Measurements from ENCODE around the gene XPO6.

Gene XPO6

DNA sequence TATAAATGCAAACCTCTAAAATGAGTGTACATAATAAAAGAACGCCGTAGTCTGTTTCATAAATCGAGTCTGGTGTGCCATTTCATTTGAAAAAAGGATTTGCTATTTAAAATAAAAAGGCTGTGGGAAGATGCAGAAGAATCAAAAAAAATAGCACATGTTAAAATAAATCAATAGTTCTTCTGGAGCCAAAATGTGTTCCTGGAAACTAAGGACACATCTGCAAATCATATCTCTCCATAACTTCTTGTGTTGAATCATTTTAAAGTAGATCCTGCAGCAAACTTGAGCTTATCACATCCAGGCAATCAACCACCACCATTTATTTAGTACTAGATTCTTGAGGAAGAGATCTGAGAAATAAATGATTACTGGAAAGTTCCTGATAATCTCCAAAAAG is 29.0 kb downstream of the XPO6 start:
- DNase-seq (ENCODE audit: low read depth): no peak

DNA sequence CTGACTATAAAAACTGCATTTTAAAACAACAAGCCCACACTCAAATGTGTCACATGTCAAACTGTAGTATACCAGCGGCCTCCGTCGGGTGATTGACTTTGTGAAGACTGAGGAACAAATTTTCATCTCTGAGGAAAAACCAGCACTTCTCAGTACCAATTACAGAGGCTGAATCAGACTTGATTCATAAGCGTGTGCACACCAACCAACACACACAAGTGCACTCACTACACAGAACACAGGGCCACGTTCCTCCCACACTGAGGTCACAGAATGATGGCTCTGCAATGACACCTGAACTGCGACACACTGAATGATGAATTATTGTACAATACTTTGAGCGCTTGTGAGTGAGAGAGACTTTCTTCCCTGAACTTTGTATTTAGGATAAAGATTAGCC is 29.6 kb downstream of the XPO6 start:
- no peak for DNase-seq (ENCODE audit: low read depth)

DNA sequence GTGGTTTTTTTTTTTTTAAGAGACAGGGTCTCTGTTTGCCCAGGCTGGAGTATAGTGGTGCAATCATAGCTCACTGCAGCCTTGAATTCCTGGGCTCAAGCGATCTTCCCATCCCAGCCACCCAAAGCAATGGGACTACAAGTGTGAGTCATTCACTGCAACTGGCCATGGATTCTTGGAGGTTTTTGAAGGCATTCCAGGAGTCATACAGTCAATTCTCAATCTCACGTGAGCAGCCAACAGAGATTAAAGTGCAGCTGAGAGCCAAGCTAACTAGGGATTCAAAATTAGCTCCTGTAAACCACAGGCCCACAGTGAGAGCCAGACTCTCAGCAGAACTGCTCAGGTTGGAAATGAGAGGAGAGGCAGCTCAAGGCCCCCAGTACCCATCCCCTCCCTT is 30.2 kb downstream of the XPO6 start:
- DNase-seq (ENCODE audit: low read depth): peak; percentile 82

DNA sequence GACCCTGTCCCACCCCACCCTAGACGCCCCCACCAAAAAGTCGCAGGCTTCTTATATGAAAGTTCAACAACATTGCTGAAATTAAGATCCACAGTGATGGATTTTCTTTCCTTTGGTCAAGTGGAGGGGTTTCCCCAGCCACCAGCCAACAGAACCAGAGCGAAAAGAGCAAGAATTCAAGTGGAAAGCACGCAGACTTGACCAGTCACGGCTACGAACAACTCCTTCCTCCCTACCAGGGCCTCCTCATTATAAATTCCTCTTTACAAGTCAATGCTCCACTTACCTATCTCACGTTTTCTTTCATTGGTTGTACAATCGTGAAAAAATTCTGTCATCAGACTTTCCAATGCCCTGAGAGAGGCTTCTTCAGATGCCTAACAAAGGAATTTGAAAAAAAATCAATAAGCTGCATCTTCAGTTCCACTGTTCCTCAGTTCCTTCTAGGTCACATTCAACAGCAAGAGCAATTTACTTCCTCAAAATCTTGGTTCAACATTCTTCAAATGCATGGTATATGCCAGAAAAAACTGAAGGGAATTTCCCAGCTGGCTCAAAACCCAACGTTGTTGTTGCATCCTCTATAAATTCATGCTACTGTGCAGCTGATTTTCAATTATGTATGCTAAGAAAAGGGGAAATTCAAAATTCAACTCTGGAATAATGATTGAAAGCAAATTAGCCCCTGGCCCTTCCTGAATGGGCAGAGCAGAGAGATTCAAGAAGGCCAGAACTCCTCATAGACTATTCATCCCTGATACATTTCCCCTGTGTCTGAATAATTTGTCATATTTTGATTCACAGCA is 30.9 kb downstream of the XPO6 start:
- peak; percentile 40 for DNase-seq (ENCODE audit: low read depth)

DNA sequence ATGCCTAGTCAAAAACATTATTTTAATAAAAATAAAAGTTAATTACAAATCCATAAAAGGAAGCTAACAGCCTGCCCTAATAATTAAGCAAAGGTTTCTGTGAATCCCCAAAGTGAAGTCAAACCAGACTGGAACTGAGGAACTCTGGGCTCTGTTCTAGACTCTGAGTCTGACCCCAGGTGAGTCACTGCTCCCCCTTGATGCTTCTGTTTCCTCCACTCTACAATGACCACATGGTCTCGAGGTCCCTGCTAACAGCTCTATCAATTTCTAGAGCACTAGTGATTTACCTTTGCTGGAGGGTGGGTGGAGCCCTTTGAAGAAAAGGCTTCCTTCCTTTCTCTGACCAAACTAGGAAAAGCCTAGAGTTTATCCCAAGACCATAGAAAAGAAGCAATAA is 32.4 kb downstream of the XPO6 start:
- no peak for DNase-seq (ENCODE audit: low read depth)

DNA sequence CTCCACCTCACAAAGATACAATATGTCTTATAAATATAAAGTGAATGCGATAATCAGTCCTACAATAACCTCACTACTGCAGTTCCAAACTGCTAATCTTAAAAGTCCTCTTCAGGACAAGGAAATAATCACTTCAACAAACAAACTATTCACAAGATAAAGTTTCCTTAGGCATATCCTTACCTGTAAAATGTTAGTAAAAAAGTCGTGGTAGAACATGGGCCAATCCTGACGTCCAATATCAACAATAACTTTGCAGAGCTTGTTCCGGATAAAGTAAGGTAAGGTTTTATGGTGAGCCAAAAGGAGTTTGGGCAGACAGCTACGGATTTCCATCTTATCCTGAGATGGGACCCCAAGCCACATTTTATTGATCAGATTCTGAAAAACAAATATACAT is 36.0 kb downstream of the XPO6 start:
- DNase-seq (ENCODE audit: low read depth): no peak

DNA sequence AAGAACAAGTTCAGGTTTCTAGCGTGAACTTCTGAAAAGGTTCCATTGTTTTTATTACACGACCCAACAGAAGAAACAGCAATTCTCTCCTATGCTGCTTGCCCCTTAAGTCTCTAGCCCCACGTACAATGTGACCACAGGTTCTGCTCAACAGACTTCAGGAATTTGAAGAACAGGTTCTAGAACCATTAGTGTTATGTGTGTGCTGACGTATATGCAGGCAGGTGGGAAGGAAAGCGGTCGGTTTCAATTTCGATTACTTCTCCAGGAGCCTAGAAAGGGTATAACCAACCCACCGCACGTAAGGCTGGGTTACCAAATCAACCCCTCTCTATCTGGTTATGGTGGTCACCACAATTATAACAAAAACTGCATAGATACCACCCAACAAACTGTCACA is 39.4 kb downstream of the XPO6 start:
- no peak for DNase-seq (ENCODE audit: low read depth)

DNA sequence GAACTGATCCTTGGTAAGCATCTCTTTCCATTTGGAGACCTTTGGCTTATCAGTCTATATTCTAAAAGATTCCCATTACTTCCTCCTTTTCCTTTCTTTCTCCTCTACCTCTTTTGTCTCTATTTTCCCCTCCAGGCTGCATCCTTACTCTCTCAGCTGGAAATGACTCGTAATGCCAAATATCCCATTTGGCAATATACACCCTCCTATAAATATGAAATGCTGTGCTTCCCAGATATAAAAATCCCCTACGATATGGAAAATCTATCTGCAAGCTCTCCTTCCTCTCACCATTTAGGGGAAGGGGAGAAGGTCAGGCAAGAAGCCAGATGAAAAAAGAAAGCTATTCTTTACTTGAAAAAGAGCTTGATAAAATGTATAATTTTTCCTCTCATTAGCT is 39.9 kb downstream of the XPO6 start:
- DNase-seq (ENCODE audit: low read depth): no peak

DNA sequence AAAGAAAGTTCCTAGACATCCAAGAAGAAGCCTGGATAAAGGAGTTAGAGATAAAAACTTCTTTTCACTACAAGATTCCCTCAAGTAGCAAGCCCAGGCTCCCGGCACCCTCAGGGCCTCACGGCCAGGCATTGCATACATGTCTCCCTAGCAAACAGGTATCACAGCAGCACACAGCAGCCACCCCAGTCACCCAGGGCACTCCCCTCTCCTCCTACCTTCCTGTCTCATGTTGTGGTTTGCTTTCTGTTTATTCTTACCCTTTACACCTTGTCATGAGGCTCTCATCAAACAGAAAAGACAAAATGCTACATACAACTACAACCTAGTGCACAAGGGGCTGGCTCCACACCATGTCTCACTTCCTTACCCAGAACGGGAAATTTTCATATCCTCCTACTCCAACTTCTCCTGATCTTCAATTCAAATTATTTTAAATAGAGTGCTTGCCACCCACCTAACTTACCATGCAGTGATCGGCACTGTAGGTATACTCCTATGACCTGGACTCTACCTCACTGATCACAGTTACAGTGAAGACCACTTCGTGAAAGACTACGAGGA is 42.7 kb downstream of the XPO6 start:
- DNase-seq (ENCODE audit: low read depth): no peak

DNA sequence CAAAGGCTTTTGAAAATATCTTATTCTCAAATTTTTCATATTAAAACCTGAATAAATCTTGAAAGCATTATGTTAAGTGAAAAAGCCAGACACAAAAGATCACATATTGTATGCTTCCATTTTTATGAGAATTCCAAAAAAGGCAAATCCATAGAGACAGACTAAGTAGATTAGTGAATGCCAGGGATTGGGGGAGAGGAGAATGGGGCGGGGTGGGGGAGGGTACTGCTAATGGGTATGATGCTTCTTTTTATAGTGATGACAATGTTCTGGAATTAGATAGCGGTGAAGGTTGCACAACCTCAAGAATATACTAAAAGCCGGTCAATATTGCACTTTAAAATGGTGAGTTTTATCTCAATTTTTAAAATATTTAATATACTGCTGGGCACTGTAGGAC is 44.0 kb downstream of the XPO6 start:
- no peak for DNase-seq (ENCODE audit: low read depth)

DNA sequence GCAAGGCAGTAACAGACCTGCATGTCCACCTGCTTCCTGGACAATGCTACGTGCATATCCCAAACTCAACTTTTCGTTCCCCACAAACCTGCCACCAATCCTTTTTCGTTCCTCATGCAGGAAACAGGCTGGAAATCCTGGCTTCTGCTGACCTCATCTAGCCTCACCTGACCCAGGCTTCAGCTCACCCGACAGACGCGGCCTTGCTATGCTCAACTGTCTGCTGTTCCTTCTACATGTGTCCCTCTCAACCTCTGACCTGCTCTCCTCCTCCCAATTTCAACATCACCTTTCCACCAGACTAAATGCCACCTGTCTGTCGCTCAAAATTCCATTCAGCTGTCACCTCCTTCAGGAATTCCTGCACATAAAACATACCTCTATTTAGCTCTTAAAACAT is 44.5 kb downstream of the XPO6 start:
- DNase-seq (ENCODE audit: low read depth): no peak

DNA sequence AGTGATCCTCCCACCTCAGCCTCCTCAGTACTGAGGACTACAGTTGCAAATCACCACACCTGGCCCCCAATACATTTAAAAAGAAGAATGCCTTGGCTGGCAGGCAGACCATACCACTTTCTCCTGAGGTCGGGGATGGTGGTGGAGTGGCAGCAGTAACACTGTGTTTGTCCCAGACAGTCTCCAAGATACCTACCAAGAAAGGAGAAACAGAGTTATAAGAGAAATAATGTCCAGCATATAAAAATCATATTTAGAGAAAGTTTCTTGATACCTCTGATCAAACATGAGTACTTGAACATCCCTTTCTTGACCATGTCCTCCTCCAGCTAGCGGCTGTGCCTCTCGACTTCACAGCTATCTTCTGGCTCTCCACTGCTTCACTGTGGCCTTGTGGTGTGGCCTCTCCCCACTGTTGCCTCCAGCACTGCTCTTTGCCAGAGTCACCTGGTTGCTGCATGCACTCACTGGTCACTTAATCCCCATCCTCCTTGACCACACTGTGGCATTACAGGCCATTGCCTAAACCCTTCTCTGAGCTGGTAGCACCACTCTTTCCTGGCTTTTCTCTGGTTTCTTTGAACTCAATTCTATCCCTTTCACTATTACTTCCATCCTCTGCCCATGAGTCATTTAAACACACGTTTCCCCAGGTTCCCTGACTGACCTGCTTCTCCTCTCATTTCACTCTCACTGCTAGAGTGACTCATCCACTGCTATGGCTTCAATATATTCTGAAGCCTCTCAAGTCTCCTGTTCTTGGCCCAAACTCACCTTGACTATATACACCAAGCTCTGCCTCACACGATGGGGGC is 45.2 kb downstream of the XPO6 start:
- DNase-seq (ENCODE audit: low read depth): no peak

DNA sequence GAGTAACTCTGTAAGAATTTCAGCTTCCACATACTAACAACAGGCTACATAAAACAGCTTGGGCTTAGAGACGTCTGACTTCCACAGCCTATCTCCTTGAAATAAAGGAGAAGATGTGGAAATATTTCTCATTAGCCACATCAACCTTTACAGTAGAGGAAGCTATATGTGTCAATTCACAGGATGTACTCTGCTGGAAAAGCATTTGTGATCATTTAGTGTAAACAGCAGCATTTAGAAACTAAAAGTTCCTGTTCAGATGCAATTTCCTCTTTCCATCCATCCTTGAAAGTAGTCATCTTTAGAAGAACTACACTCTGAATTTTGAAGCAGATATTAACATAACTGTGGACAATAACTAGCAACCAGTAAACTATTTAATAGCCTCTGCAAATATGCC is 46.2 kb downstream of the XPO6 start:
- DNase-seq (ENCODE audit: low read depth): no peak

DNA sequence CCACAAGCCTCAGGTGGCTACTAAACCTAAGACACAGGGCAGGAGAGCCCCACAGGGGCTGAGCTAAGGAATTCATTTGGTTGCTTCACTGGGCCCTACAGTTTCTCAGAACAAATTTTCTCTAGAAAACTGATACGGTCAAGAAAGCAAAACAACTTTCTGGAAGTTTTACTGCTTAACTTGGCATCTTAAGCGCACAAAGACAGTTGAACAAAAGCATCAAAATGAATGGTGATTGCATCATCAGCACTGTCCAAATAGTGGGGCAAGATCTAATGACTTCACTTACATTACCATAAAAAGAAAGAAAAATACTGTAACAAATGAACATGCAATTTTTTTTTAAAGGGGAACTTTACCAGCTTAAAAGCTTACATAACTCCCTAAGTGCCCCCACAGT is 47.6 kb downstream of the XPO6 start:
- peak; percentile 89 for DNase-seq (ENCODE audit: low read depth)

DNA sequence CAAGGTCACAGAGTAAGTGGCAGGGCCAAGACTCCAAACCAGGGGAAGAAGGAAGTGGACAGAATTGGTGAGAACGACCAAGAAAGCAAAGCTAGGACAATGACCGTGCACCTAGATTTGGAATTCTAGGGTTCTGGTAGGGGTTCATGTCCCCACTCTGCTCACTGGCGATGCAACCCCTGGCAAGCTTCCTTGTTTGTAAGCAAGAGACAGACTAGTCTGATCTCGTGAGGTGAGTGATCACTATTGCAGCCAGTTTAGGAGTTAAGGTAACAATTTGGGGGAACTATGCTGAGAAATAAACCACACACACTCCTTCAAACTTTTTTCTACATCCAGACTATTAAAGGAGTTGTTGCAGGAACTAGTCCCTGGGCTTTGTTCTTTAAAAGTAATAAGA is 48.1 kb downstream of the XPO6 start:
- no peak for DNase-seq (ENCODE audit: low read depth)

DNA sequence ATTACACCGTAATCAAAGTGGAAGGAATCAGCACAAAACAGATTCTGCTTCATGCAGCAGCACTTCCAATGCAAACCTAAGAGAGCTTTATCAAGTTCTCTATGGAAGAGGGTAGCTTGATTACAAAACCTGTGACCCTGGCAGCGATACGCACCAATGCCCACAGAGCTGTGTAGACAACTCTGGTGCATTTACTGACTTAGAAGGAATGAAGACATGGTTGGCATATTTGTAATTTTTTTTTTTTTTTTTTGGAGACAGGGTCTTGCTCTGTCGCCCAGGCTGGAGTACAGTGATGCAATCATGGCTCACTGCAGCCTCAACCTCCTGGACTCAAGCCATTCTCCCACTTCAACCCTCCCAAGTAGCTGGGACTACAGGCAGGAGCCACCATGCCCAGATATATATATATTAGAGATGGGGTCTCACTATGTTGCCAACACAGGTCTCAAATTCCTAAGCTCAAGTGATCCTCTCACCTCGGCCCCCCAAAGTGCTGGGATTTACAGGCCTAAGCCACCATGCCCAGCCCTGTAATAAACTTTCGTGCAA is 49.4 kb downstream of the XPO6 start:
- no peak for DNase-seq (ENCODE audit: low read depth)

DNA sequence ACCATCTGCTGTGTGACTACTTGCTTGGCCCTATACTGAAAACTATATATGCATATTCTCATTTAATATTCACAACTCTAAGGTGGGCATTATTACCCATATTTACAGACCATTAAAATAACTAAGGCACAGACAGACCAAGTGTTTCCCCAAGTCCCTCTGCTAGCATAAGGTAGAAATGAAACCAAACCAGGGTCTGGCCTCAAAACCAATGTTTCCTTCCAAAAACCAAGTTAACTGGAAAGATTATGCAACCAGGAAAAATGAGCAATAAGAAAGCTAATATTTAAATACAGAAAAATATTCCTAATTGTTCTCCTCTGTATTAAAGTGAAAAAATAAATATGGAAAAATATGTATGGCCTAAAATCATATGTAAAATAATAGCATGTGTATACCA is 50.1 kb downstream of the XPO6 start:
- DNase-seq (ENCODE audit: low read depth): peak; percentile 23

DNA sequence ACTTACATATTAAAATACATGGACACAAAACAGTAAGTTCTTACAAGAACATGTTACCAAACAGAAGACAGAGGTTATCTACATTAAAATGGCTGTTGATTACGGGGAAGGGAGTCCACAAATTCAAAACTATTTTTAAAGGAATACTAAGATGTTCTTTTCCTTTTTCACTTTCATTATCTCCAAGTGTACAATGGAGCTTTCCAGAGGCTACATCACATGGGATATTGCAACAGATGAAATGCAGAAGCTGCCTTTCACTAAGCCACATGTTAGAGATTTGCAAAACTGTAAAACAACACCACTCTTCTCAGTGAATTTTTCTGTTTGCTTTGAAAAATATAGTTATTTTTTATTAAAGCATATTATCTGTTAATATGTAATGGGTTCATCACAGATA is 53.6 kb downstream of the XPO6 start:
- DNase-seq (ENCODE audit: low read depth): peak; percentile 75

DNA sequence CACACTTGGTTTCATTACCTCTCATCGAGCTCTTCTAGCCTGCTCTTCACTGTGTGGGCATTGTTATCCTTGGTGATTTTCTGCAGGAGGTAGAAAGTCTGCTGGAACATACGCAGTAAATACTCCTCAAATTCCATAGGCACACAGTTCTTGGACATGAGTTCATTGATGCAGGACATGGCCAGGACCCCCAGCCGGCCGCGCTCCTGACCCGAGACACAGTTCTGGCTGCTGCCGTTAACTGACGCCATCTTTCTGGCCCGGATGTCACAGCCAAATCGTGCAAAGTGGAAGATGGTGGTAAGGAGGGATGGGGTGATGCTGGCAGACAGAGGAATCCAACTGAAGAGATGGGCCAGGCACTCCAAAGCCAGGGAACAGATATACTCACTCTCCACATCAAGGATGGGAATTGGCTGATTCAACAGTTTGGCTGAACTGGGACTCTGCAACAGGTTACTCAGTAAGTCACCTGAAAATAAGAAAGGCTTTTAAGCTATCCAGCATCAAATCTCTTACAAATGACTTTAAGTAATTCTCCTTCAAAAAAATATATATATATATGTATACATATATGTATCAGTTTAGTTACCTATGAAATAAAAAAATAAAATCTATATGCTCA is 55.6 kb downstream of the XPO6 start:
- DNase-seq (ENCODE audit: low read depth): no peak

DNA sequence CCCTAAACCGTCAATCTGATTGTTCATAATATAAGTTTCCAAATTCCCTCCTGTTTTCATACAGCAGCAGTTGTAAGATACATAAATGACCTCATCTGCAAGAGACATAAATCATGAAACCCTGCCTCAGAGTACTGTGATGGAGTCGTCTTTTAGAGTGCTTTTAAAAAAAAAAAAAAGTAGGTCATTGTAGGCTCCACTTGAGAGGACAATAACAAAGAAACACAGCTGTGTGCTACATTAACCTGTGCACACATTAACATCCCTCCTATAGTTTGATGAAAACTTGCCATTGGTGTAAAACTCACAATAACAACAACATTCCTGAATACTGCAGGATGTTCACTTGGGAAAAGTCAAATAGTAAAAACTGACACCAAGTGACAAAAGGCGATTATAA is 56.5 kb downstream of the XPO6 start:
- DNase-seq (ENCODE audit: low read depth): no peak

DNA sequence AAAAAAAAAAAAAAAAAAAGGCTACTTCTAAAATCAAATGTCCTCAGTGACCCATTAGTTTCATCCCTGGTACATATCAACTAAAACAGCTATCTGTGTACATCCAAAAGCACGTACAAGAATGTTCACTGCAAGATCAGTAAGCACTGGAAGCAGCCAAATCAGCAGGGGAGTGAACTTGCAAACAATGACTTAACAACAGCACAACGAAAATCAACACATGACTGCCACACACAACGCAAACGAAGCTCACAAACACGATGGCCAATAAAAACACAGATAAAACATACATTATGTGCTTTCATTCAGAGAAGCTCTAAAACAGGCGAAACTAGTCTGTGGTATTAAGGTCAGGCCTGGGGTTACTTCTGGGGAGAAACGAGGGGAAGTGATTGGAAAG is 60.6 kb downstream of the XPO6 start:
- no peak for DNase-seq (ENCODE audit: low read depth)
